Measurements from ENCODE around the gene ZNF618. TPM values are rescaled to one million over a fixed set of nuclear protein-coding genes. Genes with fewer than 3 reads are reported as not detected.

The ZNF618 gene
- total RNA-seq, 1 experiment from 2014 or later = 1.2 TPM

DNA sequence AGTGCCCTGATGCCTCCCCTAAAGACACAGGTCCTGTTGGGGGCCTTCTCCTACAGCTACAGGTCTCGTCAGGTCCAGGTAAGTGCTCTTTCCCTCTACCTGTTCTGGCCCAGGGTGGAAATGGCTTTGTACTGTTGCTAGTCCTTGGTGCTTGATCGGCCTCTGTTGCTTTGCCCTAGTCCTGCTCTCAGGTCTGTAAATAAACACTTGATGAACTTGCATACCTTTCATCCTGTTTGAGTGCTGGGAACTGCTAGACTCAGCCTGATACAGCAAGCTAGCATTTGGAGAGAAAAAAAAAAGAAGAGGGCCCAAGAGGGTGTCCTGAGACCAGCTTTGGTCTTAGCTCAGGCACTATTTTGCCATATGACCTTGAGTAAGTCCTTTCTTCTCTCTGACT, 21.8 kb upstream of the ZNF618 start:
- POLR2A ChIA-PET = no interaction called here
- no peak overlapping the region for H3K4me3 ChIP-seq (ENCODE audit: low read depth, low read length)
- no peak for DNase-seq
- TF ChIP-seq, protein P1, sequence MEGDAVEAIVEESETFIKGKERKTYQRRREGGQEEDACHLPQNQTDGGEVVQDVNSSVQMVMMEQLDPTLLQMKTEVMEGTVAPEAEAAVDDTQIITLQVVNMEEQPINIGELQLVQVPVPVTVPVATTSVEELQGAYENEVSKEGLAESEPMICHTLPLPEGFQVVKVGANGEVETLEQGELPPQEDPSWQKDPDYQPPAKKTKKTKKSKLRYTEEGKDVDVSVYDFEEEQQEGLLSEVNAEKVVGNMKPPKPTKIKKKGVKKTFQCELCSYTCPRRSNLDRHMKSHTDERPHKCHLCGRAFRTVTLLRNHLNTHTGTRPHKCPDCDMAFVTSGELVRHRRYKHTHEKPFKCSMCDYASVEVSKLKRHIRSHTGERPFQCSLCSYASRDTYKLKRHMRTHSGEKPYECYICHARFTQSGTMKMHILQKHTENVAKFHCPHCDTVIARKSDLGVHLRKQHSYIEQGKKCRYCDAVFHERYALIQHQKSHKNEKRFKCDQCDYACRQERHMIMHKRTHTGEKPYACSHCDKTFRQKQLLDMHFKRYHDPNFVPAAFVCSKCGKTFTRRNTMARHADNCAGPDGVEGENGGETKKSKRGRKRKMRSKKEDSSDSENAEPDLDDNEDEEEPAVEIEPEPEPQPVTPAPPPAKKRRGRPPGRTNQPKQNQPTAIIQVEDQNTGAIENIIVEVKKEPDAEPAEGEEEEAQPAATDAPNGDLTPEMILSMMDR (IDR thresholded peaks at IDR 0.05; ENCODE audit: insufficient read depth in 1 of 2, low read depth in 1 of 2, low read length in 1 of 2, severe bottlenecking in 1 of 2, unreplicated experiment in 1 of 2) = no peak
- no peaks in the 10 kb centered on the region; the same call in 1 of the 2 replicates for H3K27me3 ChIP-seq (replicated peaks; ENCODE audit: control insufficient read depth, insufficient read depth, low read length)
- no peaks in the 10 kb centered on the region; the same call in 1 of the 2 replicates for H3K9me3 ChIP-seq
- H3K27ac Mint-ChIP-seq (ENCODE audit: unreplicated experiment) = no peak overlapping the region
- H3K4me3 Mint-ChIP-seq (ENCODE audit: unreplicated experiment) = no peak overlapping the region
- H3K9me3 Mint-ChIP-seq (ENCODE audit: unreplicated experiment) = peaks cover 13% of the 10 kb centered on the region
- H3K4me1 ChIP-seq = no peaks in the 10 kb centered on the region
- CTCF ChIA-PET = no interaction called here
- H3K4me1 Mint-ChIP-seq (ENCODE audit: low read depth, unreplicated experiment) = no peaks in the 10 kb centered on the region
- H3K36me3 ChIP-seq (ENCODE audit: control insufficient read depth, insufficient read depth, low read length) = no peaks in the 10 kb centered on the region
- intact Hi-C loops (cut with micrococcal nuclease; ENCODE audit: unreplicated experiment) = no loop called here
- H3K36me3 Mint-ChIP-seq (ENCODE audit: insufficient read depth, unreplicated experiment) = no peaks in the 10 kb centered on the region
- no peaks in the 10 kb centered on the region for H3K27me3 Mint-ChIP-seq (ENCODE audit: insufficient read depth, unreplicated experiment)
- no TSS peak for BruUV-seq (replicated peaks)

DNA sequence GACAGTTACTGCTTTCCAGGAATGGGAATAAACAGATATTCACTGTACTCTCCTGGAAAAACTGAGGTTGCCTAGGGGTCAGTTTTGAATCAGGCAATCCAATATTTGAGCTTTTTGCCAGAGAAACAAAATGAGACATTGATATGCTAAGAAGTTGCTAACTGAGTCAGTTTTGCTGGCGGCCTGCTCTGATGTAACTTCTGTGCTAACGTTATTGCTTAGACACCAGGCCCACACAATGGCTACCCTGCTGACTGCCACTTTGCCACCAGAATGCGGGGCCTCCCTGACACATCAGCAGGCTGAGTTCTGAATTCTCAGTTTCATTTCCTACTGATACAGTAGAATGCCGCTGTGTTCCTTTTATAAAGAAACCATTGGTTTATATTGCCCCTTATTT, 18.2 kb upstream of the ZNF618 start:
- TF ChIP-seq, protein P1 (IDR thresholded peaks at IDR 0.05; ENCODE audit: insufficient read depth in 1 of 2, low read depth in 1 of 2, low read length in 1 of 2, severe bottlenecking in 1 of 2, unreplicated experiment in 1 of 2) = no peak
- DNase-seq = no peak
- H3K27ac Mint-ChIP-seq (ENCODE audit: unreplicated experiment) = no peak overlapping the region
- ChIA-PET POLR2A (no interaction called here), CTCF (no interaction called here)
- H3K27me3 Mint-ChIP-seq (ENCODE audit: insufficient read depth, unreplicated experiment) = no peaks in the 10 kb centered on the region
- no TSS peak for BruUV-seq (replicated peaks)
- H3K9me3 ChIP-seq = no peaks in the 10 kb centered on the region; the same call in 1 of the 2 replicates
- H3K36me3 Mint-ChIP-seq (ENCODE audit: insufficient read depth, unreplicated experiment) = no peaks in the 10 kb centered on the region
- H3K4me3 Mint-ChIP-seq (ENCODE audit: unreplicated experiment) = no peak overlapping the region
- intact Hi-C loops (cut with micrococcal nuclease; ENCODE audit: unreplicated experiment) = no loop called here
- no peaks in the 10 kb centered on the region for H3K27me3 ChIP-seq (replicated peaks; ENCODE audit: control insufficient read depth, insufficient read depth, low read length)
- no peaks in the 10 kb centered on the region for H3K9me3 Mint-ChIP-seq (ENCODE audit: unreplicated experiment)
- H3K36me3 ChIP-seq (ENCODE audit: control insufficient read depth, insufficient read depth, low read length) = no peaks in the 10 kb centered on the region
- H3K4me1 ChIP-seq = no peaks in the 10 kb centered on the region
- no peaks in the 10 kb centered on the region for H3K4me1 Mint-ChIP-seq (ENCODE audit: low read depth, unreplicated experiment)
- H3K4me3 ChIP-seq (ENCODE audit: low read depth, low read length) = no peak overlapping the region

DNA sequence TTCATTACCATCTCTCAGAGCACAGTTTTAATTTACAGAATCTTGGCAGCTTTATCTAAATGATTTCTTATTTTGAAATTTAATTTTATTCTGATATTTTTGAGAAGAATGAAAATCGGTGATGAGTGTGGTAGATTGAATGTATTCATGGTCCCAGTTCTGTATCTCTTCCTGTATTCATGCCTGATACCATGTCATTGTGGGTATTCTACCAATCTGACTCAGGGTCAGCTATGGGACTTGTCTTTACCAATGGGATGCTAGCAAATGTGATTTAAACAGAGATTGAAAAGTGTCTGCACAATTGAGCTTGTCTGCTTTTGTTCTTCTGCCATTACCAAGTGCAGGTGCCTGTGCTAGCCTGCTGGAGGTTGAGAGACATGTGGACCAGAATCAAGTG, 17.8 kb upstream of the ZNF618 start:
- Histone ChIP-seq H3K9me3 (no peaks in the 10 kb centered on the region), H3K36me3 (ENCODE audit: control insufficient read depth, insufficient read depth, low read length) (no peaks in the 10 kb centered on the region), H3K27me3 (replicated peaks; ENCODE audit: control insufficient read depth, insufficient read depth, low read length) (no peaks in the 10 kb centered on the region), H3K4me1 (no peaks in the 10 kb centered on the region), H3K4me3 (ENCODE audit: low read depth, low read length) (no peak overlapping the region)
- H3K36me3 Mint-ChIP-seq (ENCODE audit: insufficient read depth, unreplicated experiment) = no peaks in the 10 kb centered on the region
- no peaks in the 10 kb centered on the region for H3K27me3 Mint-ChIP-seq (ENCODE audit: insufficient read depth, unreplicated experiment)
- intact Hi-C loops (cut with micrococcal nuclease; ENCODE audit: unreplicated experiment) = no loop called here
- no peak overlapping the region for H3K27ac Mint-ChIP-seq (ENCODE audit: unreplicated experiment)
- H3K9me3 Mint-ChIP-seq (ENCODE audit: unreplicated experiment) = no peaks in the 10 kb centered on the region
- ChIA-PET CTCF (no interaction called here), POLR2A (no interaction called here)
- TF ChIP-seq, protein P1 (IDR thresholded peaks at IDR 0.05; ENCODE audit: insufficient read depth in 1 of 2, low read depth in 1 of 2, low read length in 1 of 2, severe bottlenecking in 1 of 2, unreplicated experiment in 1 of 2) = no peak
- BruUV-seq (replicated peaks) = no TSS peak
- DNase-seq = no peak
- H3K4me3 Mint-ChIP-seq (ENCODE audit: unreplicated experiment) = no peak overlapping the region
- no peaks in the 10 kb centered on the region for H3K4me1 Mint-ChIP-seq (ENCODE audit: low read depth, unreplicated experiment)
